GM12878 (cell line): ENCODE measurements around the gene RACK1. TPM values are rescaled to one million over a fixed set of nuclear protein-coding genes. Genes with fewer than 3 reads are reported as not detected.
A peak's percentile ranks its signal among the peaks of the same experiment; 100 is the strongest.

Experiments used
- BACH1 ChIP-seq: fragments of 450-650 bp; IDR thresholded peaks from 2 replicates; pipeline ENCODE4 v1.6.1; 2017; ENCODE audit warnings: mild to moderate bottlenecking, borderline replicate concordance
- BCL3 ChIP-seq: IDR thresholded peaks from 2 replicates; pipeline ENCODE4 v1.6.1; 2011; ENCODE audit warnings: borderline replicate concordance, low read depth, mild to moderate bottlenecking, moderate library complexity, low read length; ENCODE audit not compliant: insufficient read depth, poor library complexity, severe bottlenecking
- BCLAF1 ChIP-seq: fragments of 450-650 bp; IDR thresholded peaks from 2 replicates; pipeline ENCODE4 v1.6.1; 2017; ENCODE audit warnings: antibody characterized with exemption, mild to moderate bottlenecking, moderate library complexity
- CREM ChIP-seq: IDR thresholded peaks from 2 replicates; pipeline ENCODE4 v1.6.1; 2014; ENCODE audit warnings: antibody characterized with exemption, low read depth
- EP300 ChIP-seq, 2 experiments: fragments of 150-350 bp in 1 of 2; IDR thresholded peaks; 2 replicates each; pipeline ENCODE4 v1.6.1; 2011 to 2012; ENCODE audit warnings: low read depth in 2 of 2, low read length in 2 of 2, borderline replicate concordance in 1 of 2, improper control_type of control experiment in 1 of 2, inconsistent platforms in 1 of 2; ENCODE audit not compliant: control insufficient read depth in 1 of 2
- ESRRA ChIP-seq: IDR thresholded peaks from 2 replicates; pipeline ENCODE4 v1.6.1; 2012; ENCODE audit warnings: mild to moderate bottlenecking, low read length, improper control_type of control experiment
- HDGF ChIP-seq: fragments of 450-650 bp; IDR thresholded peaks from 2 replicates; pipeline ENCODE4 v1.6.1; 2016; ENCODE audit warnings: antibody characterized with exemption
- KAT2A ChIP-seq: conservative IDR thresholded peaks from 2 replicates; pipeline ENCODE4 v1.6.1; 2011; ENCODE audit warnings: low read depth, low read length; ENCODE audit not compliant: control insufficient read depth
- MEF2A ChIP-seq: IDR thresholded peaks from 2 replicates; pipeline ENCODE4 v1.6.1; 2011; ENCODE audit warnings: low read depth, mild to moderate bottlenecking, low read length, moderate library complexity; ENCODE audit not compliant: insufficient read depth
- NKRF ChIP-seq: fragments of 450-650 bp; conservative IDR thresholded peaks from 2 replicates; pipeline ENCODE4 v1.6.1; 2017; ENCODE audit warnings: mild to moderate bottlenecking, moderate library complexity
- NR2F1 ChIP-seq: fragments of 450-650 bp; conservative IDR thresholded peaks from 2 replicates; pipeline ENCODE4 v1.6.1; 2017; ENCODE audit warnings: mild to moderate bottlenecking
- POLR2A ChIP-seq: IDR thresholded peaks from 2 replicates; pipeline ENCODE4 v1.6.1; 2011; ENCODE audit warnings: low read depth, mild to moderate bottlenecking, low read length
- RBBP5 ChIP-seq: fragments of 200-600 bp; sonication (generic); conservative IDR thresholded peaks from 2 replicates; pipeline ENCODE4 v1.6.1; 2016
- RELA ChIP-seq: fragments of 450-650 bp; IDR thresholded peaks from 2 replicates; pipeline ENCODE4 v1.8.0; 2014; ENCODE audit warnings: borderline replicate concordance; ENCODE audit not compliant: partially characterized antibody
- SREBF2 ChIP-seq: IDR thresholded peaks from 2 replicates; pipeline ENCODE4 v1.6.1; 2012; ENCODE audit warnings: mild to moderate bottlenecking, low read length
- USF1 ChIP-seq: IDR thresholded peaks from 2 replicates; pipeline ENCODE4 v1.6.1; 2011; ENCODE audit warnings: borderline replicate concordance, low read depth, mild to moderate bottlenecking, moderate library complexity, mixed read lengths, low read length; ENCODE audit not compliant: insufficient read depth; ENCODE audit errors: extremely low read length
- USF2 ChIP-seq: IDR thresholded peaks from 2 replicates; pipeline ENCODE4 v1.6.1; 2011; ENCODE audit warnings: low read depth, low read length, improper control_type of control experiment, borderline replicate concordance
- polyA plus RNA-seq, 11 experiments: library from polyadenylated mRNA; depleted of rRNA in 4 of 11; unstranded in 6 of 11; stranded (reverse) in 5 of 11; fragments of >200 nt; fragmentation: Nextera tagmentation in 4 of 11; fragmentation: Illumina TruSeq in 1 of 11; extraction: Ambion mirVana in 4 of 11; extraction: Trizol in 1 of 11; gene quantifications; 1 replicate in 1 of 11; 2 replicates in 10 of 11; pipeline versions ENCODE4 v1.2.1 to v1.2.3, GENCODE V29; 2011 to 2016; ENCODE audit warnings: inconsistent platforms in 2 of 11, missing spikeins in 2 of 11, low read depth in 1 of 11
- total RNA-seq, 4 experiments: library from RNA; depleted of rRNA in 3 of 4; stranded (reverse); fragments of >200 nt in 3 of 4; fragmentation: Illumina TruSeq in 1 of 4; extraction: Trizol in 1 of 4; gene quantifications; 2 replicates each; pipeline versions ENCODE4 v1.2.1 to v1.2.3, GENCODE V29; 2013 to 2021

The RACK1 gene
- total and polyA plus RNA-seq, 10 of the 15 experiments (the other 5 are each of a cell fraction or from before 2014, with no cell fraction given), result 1,365 to 6,584 (median 4,167) TPM

- no peak for TF ChIP-seq ESRRA
- no peak for TF ChIP-seq BCLAF1
- peak; percentile 90 for TF ChIP-seq BACH1
- peak; percentile 34; the same call in 1 of the 2 replicates for TF ChIP-seq MEF2A
- TF ChIP-seq RBBP5, result no peak
- peak; percentile 98 for TF ChIP-seq SREBF2
- TF ChIP-seq CREM, result peak; percentile 40; the same call in 1 of the 2 replicates
- 0 out of 2 replicates have a peak, but pooled peaks have one; percentile 56 for TF ChIP-seq HDGF
- peak in 1 of 2 experiments; percentile 85; a peak in 1 of 4 replicates for TF ChIP-seq EP300 (IDR thresholded peaks at IDR 0.05; ENCODE audit: borderline replicate concordance in 1 of 2, control insufficient read depth in 1 of 2, low read depth in 2 of 2, low read length in 2 of 2)
- no peak; the same call in 1 of the 2 replicates for TF ChIP-seq NKRF
- no peak for TF ChIP-seq USF2
- peak; percentile 82 for TF ChIP-seq NR2F1
- TF ChIP-seq USF1, result no peak
- no peak for TF ChIP-seq KAT2A
- TF ChIP-seq RELA, result peak; percentile 82
- TF ChIP-seq POLR2A, result peak; percentile 91
- TF ChIP-seq BCL3, result no peak
Measured at GRCh38 chr5:181191526-181192336, 52.0 kb downstream of the RACK1 start (continued).
